Measurements from ENCODE around the gene PRMT2.
A peak's percentile ranks its signal among the peaks of the same experiment; 100 is the strongest.

Gene PRMT2

GRCh38 chr21:46635324-46636180 is at the start of gene PRMT2:
PRMT2 (plus strand) TSS chr21:46635674; CDS start chr21:46636952, 1,278 bp downstream.
- peak; percentile 98 for DNase-seq

DNA sequence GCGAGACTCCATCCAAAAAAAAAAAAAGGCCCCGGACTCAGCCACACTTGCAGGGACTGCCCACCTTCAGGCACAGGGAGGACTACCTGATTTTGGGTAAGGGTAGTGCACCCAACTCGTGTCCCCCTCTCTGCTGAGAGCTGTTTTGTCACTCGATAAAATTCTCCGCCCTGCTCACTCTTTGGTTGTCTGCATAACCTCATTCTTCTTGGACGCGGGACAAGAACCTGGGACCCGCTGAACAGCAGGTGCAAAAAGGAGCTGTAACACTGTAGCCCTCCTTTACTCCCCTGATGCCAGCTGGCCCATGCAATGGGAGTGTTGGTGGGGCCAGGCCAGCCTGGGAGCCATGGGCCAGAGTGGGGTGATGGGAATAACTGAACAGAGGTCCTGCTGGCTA is 41.2 kb upstream of the PRMT2 start:
- no peak for DNase-seq

GRCh38 chr21:46596201-46596600 is 39.3 kb upstream of the PRMT2 start:
- DNase-seq, result no peak

GRCh38 chr21:46597031-46597430 is 38.4 kb upstream of the PRMT2 start:
- no peak for DNase-seq

GRCh38 chr21:46597896-46598343 is 37.6 kb upstream of the PRMT2 start:
- no peak for DNase-seq

DNA sequence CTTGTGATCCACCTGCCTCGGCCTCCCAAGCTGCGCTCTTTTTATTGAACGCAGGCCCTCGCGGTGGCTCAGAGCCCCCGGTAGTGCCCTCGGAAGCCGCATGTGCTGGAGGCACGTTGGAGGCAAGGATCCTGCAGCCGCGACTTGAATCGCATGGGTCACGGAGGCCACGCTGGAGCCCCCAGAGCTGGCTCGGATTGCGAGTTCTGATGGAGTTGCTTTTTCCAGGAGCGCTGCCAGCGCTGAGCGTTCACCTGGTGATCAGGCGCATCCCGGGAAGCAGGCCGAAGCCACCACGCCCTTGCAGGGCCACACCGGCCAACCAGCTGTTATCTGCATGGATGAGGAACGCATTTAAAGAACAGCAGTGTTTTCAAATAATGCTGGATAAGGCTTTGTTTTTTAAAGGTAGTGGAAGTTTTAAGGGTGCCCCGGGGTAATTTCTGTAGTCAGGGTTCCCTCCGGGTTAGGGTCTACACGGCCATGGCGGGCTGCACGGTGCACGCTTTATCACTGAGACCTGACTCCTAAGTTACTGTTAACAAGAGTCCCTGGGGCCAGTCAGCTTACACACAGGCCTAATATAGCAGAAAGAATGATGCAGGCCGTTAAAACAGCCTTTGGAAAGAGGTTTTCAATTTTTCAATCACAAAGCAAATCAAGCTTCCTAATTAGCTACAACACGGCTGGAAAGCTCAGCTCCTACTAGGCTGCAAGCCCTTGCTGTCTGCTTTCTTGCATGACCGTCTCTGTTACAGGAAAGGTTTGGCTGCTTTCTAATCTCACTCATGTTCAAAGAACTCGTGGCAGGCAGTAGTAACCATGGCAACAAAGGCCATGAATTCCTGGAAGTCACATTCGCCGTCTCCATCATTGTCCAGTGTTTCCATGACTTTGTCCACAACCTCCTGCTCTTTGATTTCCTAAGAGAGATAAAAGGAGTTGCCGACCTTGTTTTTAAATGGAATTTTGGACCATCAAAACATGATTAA is 36.6 kb upstream of the PRMT2 start:
- peak; percentile 44 for DNase-seq

DNA sequence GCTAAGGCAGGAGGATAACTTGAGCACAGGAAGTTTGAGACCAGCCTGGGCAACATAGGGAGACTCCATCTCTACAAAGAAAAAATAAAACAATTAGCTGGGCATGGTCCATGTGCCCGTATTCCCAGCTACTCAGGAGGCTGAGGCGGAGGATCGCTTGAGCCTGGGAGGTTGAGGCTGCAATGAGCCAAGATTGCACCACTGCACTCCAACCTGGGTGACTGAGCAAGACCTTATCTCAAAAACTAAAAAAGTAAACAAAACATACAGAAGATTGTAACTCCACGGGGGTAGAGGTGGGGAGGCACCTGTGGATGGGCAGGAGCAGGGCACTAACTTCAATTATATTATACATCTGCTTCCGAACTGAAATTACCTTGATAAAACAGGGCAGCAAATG is 35.2 kb upstream of the PRMT2 start:
- DNase-seq, result no peak

DNA sequence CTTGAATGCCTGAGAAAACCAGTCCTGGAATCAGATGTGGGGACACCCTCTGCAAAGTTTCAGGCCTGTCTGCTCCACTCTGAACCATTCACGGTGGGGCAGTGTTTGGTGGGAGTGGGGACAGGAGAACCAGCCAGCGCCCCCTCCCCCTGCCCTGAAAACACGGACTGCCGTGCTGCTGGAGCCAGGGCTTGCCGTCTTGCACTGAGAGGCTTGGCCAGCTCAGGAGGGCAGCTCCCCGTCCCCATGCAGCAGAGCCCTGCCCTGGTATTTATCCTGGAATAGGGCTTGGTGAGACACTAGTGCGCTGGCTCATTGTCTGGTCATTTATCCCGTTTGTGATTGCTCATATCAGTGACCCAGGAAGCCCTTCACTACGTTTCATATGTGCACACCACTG is 34.5 kb upstream of the PRMT2 start:
- DNase-seq, result no peak

GRCh38 chr21:46603228-46603627 is 32.2 kb upstream of the PRMT2 start:
- no peak for DNase-seq

- DNase-seq, result no peak
Measured at GRCh38 chr21:46604329-46604974, 31.0 kb upstream of the PRMT2 start.

GRCh38 chr21:46604975-46605766 is 30.3 kb upstream of the PRMT2 start, which contains the start of gene S100B:
S100B (minus strand) TSS chr21:46605082; CDS start chr21:46602415, 2,667 bp downstream.
- peak; percentile 51 for DNase-seq

- DNase-seq, result peak; percentile 95
Measured at GRCh38 chr21:46605767-46606426, 29.6 kb upstream of the PRMT2 start.

GRCh38 chr21:46606427-46606813 is 29.1 kb upstream of the PRMT2 start:
- no peak for DNase-seq

- no peak for DNase-seq
Measured at GRCh38 chr21:46607636-46608035, 27.8 kb upstream of the PRMT2 start.

GRCh38 chr21:46608672-46609111 is 26.8 kb upstream of the PRMT2 start:
- DNase-seq, result no peak

DNA sequence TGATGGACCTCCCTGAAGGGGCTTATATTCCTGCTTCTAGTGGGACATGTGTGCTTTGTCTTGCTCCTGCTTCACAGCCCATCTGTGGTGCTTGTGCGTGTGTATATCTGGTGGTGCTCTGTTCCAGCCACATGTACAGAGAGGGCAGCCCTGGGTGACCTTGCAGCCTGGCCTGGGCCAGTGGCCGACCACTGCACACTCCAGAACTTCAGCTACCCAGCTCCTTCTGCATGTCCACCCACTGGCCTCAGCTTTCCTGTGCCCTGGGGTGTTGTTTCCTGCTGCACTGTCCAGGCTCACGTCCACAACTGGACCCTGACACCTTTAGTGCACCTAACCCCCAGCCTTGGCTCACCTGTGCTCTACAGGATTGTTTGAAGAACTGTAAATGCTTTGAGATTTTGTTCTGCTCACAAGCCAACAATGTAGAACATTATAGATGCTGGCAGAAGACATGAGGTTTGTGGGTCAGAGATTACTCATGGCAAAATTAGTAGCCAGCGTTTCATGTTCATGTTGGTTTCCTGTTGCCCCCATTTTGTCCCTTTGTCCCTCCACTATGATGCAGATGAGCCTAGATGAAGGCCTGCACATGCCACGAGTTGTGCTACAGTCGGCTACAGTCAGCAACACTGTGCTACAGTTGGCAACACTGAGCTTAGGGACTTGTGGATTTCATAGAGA is 25.3 kb upstream of the PRMT2 start:
- no peak for DNase-seq

DNA sequence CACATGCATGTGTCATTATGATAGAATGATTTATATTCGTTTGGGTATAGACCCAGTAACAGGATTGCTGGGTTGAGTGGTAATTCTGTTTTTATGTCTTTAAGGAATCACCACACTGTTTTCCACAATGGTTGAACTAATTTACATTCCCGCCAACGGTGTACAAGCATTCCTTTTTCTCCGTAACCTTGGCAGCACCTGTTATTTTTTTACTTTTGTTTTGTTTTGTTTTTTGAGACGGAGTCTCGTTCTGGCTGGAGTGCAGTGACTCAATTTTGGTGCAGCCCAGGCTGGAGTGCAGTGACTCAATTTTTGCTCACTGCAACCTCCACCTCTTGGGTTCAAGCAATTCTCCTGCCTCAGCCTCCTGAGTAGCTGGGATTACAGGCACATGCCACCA is 22.1 kb upstream of the PRMT2 start:
- DNase-seq, result no peak

DNA sequence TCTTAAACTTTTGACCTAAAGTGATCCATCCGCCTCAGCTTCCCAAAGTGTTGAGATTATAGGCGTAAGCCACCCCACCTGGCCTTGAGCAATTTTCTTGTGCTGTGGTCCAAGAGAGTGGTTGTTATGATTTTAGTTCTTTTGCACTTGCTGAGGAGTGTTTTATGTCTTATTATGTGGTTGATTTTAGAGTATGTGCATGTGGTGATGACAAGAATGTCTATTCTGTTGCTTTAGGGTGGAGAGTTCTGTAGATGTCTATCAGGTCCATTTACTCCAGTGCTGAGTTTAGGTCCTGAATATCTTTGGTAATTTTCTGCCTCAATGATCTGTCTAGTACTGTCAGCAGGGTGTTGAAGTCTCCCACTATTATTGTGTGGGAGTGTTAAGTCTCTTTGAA is 19.4 kb upstream of the PRMT2 start:
- DNase-seq, result no peak

GRCh38 chr21:46616656-46617055 is 18.8 kb upstream of the PRMT2 start:
- no peak for DNase-seq

- DNase-seq, result no peak
Measured at GRCh38 chr21:46617267-46618051, 18.0 kb upstream of the PRMT2 start.
